Peyer's patch (tissue), 4 donors: ENCODE data around the gene SRSF1. TPM values are rescaled to one million over a fixed set of nuclear protein-coding genes. Genes with fewer than 3 reads are reported as not detected.

Experiments
- DNase-seq, 3 donors: peaks; one replicate each; pipeline ENCODE4 v3.0.0-alpha.2; 2017 to 2019
- H3K27ac ChIP-seq, 4 donors: fragments of 200-600 bp; sonication (generic); one replicate each; pipeline ENCODE4 v1.5.1; 2016 to 2019
- H3K27me3 ChIP-seq, 2 donors: fragments of 200-600 bp; sonication (generic); one replicate each; pipeline ENCODE4 v1.5.1; 2019
- H3K36me3 ChIP-seq, 3 donors: fragments of 200-600 bp; sonication (generic); one replicate each; pipeline ENCODE4 v1.5.1; 2016 to 2019
- H3K4me1 ChIP-seq, 4 donors: fragments of 200-600 bp; sonication (generic); one replicate each; pipeline ENCODE4 v1.5.1; 2016 to 2019
- H3K4me3 ChIP-seq, 4 donors: fragments of 200-600 bp; sonication (generic); 1 replicate in 3 of 4; 2 replicates in 1 of 4; pipeline ENCODE4 v1.5.1; 2016 to 2019; ENCODE audit warnings: mild to moderate bottlenecking in 1 of 4
- H3K9me3 ChIP-seq, 4 donors: fragments of 200-600 bp; sonication (generic); one replicate each; pipeline ENCODE4 v1.5.1; 2016 to 2019; ENCODE audit warnings: mild to moderate bottlenecking in 1 of 4
- POLR2A ChIP-seq, 2 donors: fragments of 450-650 bp; IDR thresholded peaks; one replicate each; pipeline ENCODE4 v1.5.1; 2017; ENCODE audit warnings: antibody characterized with exemption in 2 of 2, mild to moderate bottlenecking in 2 of 2, moderate library complexity in 2 of 2
- total RNA-seq, 4 donors: library from RNA; depleted of rRNA; stranded (reverse); fragments of >200 nt; gene quantifications; one replicate each; pipeline ENCODE4 v1.1.0, GENCODE V29; 2016
- TF ChIP-seq, protein P1 (sequence below), 6 experiments: fragments of 450-650 bp in 4 of 6; fragments of 200-600 bp in 2 of 6; sonication (generic) in 1 of 6; IDR thresholded peaks; one replicate each; pipeline ENCODE4 v1.5.1; 2017 to 2019; ENCODE audit warnings: antibody characterized with exemption in 6 of 6, mild to moderate bottlenecking in 3 of 6, moderate library complexity in 1 of 6

Gene SRSF1
- total RNA-seq, 4 donors from 2014 or later, result 121 to 336 (median 155) TPM

DNA sequence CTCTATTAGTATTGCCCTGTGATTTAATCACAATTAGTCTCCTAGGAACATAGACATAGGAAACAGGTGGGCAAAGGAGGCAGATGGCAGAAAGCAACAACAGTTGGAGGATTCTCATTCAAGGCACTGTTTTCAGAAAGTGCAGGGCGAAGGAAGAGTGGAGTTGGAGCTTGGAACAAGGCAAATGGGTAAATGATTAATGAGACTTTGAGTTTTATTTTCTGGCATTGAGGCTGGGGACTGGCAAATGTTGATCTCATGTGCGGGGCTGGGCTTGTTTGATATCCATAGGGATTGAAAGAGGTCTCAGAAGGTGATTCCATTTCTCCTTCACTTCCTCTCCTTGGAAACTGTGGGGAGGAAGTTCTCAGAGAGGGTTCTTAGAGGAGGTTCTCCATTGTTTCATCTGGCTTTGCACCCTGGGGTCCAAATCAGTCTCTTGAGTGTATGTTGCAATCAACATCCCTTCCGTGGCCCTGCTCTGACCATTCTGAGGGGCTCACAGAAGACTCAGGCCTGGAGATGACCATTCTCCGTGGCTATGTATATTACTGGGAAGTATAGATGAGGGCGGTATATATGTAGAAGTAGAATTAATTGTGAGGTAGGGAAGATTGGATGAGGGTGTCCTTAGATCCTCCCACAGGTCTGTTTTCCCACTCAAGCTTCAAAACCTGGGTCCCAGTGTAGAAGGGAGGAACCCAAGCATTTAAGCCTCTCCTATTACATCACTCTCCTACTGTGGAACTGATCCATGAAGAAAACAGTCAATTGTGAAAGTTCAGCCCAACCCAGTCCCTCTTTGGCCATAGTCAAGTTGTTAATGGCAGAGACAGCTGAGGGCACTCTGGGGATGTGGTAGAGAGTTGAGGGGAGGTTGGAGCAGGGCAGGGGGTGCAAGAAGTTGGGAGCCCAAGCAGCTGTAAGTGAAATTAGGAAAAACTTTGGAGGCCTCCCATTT, 36.5 kb upstream of the SRSF1 start:
- Histone ChIP-seq H3K36me3 (no peaks in the 10 kb centered on the region), H3K27ac (no peak overlapping the region), H3K9me3 (no peaks in the 10 kb centered on the region), H3K4me1 (no peaks in the 10 kb centered on the region), H3K4me3 (no peak overlapping the region), H3K27me3 (no peaks in the 10 kb centered on the region)
- no peak for TF ChIP-seq POLR2A (IDR thresholded peaks at IDR 0.05)
- TF ChIP-seq, protein P1, sequence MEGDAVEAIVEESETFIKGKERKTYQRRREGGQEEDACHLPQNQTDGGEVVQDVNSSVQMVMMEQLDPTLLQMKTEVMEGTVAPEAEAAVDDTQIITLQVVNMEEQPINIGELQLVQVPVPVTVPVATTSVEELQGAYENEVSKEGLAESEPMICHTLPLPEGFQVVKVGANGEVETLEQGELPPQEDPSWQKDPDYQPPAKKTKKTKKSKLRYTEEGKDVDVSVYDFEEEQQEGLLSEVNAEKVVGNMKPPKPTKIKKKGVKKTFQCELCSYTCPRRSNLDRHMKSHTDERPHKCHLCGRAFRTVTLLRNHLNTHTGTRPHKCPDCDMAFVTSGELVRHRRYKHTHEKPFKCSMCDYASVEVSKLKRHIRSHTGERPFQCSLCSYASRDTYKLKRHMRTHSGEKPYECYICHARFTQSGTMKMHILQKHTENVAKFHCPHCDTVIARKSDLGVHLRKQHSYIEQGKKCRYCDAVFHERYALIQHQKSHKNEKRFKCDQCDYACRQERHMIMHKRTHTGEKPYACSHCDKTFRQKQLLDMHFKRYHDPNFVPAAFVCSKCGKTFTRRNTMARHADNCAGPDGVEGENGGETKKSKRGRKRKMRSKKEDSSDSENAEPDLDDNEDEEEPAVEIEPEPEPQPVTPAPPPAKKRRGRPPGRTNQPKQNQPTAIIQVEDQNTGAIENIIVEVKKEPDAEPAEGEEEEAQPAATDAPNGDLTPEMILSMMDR (IDR thresholded peaks at IDR 0.05), result no peak
- no peak for DNase-seq

DNA sequence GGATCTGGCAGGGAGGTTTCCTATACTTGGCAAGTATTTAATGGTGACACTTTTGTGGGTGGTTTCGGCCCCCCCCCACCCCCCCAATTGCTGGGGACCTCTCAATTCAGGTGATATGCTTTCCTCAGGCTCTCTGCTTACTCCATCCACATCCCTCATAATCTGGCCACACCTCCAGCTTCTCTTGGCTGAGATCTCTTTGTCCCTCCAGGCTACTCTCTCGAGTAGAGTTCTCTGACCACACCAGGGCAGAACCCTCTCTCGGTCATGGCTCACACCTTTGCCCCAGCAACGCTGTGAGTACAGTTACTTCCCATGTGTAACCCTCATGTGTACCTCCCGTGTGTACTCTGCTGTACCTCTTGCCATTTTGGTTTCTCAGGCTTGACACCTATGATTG, 34.1 kb upstream of the SRSF1 start:
- no peaks in the 10 kb centered on the region for H3K9me3 ChIP-seq
- TF ChIP-seq POLR2A (IDR thresholded peaks at IDR 0.05), result no peak
- TF ChIP-seq, protein P1 (IDR thresholded peaks at IDR 0.05), result no peak
- H3K4me3 ChIP-seq, result no peak overlapping the region
- H3K4me1 ChIP-seq, result no peaks in the 10 kb centered on the region
- H3K27me3 ChIP-seq, result no peaks in the 10 kb centered on the region
- no peak overlapping the region for H3K27ac ChIP-seq
- H3K36me3 ChIP-seq, result no peaks in the 10 kb centered on the region
- no peak for DNase-seq

DNA sequence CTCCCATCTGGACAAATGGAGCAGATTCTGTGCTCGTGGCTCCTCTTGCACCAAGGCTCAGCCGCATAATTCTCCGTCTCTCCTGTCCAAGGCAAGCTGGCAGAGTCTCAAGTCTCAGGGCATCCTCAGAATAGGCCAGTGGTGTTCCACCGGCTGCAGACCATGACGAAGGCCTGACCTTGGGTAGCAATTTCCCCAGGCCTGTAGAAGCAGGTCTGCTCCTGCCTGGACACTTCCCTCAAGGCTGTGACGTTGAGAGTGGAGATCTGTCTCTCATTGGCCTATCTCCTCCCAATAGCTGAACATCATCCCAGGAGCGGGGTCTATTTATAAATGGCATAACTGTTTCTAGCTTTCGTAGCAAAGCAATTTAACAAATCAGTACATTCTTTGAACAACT, 33.3 kb upstream of the SRSF1 start:
- no peak for TF ChIP-seq POLR2A (IDR thresholded peaks at IDR 0.05)
- TF ChIP-seq, protein P1 (IDR thresholded peaks at IDR 0.05), result no peak
- no peak for DNase-seq

DNA sequence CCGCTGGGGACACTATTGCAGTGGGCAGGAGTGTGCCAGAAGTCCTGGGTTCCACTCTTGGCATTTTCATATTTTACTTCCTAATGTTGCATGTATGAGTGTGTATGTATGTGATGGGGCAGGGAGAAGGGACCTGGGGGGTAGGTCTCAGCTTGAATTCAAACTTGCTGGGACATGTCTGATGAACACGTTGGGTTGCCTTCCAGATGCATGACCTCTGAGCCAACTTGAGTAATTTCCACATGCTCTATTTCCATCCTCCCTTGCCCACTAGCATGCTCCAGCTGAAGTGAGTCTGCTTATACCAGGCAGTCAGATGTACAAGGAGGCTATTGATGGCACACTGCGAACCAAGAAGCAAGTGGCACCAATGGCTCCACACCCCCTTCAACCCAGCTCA, 32.9 kb upstream of the SRSF1 start:
- no peaks in the 10 kb centered on the region for H3K36me3 ChIP-seq
- no peaks in the 10 kb centered on the region for H3K4me1 ChIP-seq
- no peak overlapping the region for H3K4me3 ChIP-seq
- no peak for DNase-seq
- no peak overlapping the region for H3K27ac ChIP-seq
- TF ChIP-seq, protein P1 (IDR thresholded peaks at IDR 0.05), result no peak
- no peak for TF ChIP-seq POLR2A (IDR thresholded peaks at IDR 0.05)
- no peaks in the 10 kb centered on the region for H3K27me3 ChIP-seq
- no peaks in the 10 kb centered on the region for H3K9me3 ChIP-seq

More for the DNA sequence above, 33.3 kb upstream of the SRSF1 start:
- H3K27ac ChIP-seq, result no peak overlapping the region
- no peaks in the 10 kb centered on the region for H3K4me1 ChIP-seq
- no peak overlapping the region for H3K4me3 ChIP-seq
- no peaks in the 10 kb centered on the region for H3K27me3 ChIP-seq
- no peaks in the 10 kb centered on the region for H3K36me3 ChIP-seq
- H3K9me3 ChIP-seq, result no peaks in the 10 kb centered on the region

DNA sequence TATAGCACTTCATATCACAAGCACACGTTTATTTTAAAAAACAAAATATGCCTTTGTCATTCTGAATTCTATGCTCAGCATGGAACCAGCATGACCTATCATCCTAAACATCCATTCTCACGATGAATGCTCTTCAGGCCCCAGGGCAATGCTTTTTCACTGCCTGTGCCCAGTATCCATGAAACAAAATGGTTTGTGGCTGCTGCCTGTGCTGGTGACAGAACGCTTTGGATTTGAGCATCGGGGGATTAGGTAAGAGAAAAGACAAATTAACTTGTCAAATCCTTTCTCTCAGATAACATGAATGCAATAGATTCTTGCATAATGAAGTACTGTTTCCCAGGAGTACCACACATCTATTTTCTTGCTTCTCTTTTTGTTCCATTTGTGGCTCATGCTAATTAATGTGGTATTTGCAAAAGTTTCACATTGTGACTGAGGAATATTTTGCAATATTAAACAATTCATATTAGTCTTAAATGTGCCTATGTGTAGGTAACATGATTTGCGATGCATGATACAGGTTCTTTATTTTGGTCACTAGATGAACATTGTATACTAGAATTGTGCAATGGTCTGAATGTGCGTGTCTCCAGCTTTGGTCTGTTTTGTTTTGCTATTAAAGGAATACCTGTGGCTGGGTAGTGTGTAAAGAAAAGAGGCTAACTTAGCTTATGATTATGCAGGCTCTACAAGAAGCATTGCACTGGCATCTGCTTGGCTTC, 25.8 kb upstream of the SRSF1 start:
- no peaks in the 10 kb centered on the region for H3K36me3 ChIP-seq
- H3K4me3 ChIP-seq, result no peak overlapping the region
- H3K9me3 ChIP-seq, result no peaks in the 10 kb centered on the region

More for the DNA sequence above, 25.8 kb upstream of the SRSF1 start:
- Histone ChIP-seq H3K4me1 (no peaks in the 10 kb centered on the region), H3K27ac (no peak overlapping the region), H3K27me3 (no peaks in the 10 kb centered on the region)
- DNase-seq, result no peak
- no peak for TF ChIP-seq POLR2A (IDR thresholded peaks at IDR 0.05)
- TF ChIP-seq, protein P1 (IDR thresholded peaks at IDR 0.05), result no peak
